ENCODE results near the gene KIF7. TPM values are rescaled to one million over a fixed set of nuclear protein-coding genes. Genes with fewer than 3 reads are reported as not detected.

The KIF7 gene
- total and polyA plus RNA-seq, 2 of the 8 experiments (the other 6 are each of a cell fraction or from before 2014, with no cell fraction given): 4.9 to 14.0 TPM

DNA sequence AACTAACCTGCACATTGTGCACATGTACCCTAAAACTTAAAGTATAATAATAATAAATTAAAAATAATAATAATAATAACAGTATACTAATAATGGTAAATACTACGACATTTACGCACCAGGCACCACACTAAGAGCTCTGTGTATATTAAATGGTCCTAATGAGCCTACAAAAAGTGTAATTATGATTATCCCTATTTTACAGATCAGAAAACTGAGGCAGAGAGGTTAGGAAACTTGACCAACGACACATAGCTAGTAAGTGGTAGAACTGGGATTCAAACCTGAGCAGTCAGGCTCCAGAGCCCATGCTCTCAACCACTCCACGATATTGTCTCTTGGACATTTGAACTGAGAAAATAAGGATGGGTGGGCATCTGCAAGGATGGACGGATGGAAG is 15.0 kb downstream of the KIF7 start:
- no peak overlapping the region for H2AFZ ChIP-seq (ENCODE audit: low read length)
- no peaks in the 10 kb centered on the region for H3K79me1 ChIP-seq (ENCODE audit: low read depth, low read length)
- peaks cover 0 to 2% of the 10 kb centered on the region in 2 experiments for H4K20me1 ChIP-seq (replicated peaks in 1 of 2; ENCODE audit: control insufficient read depth in 1 of 2, insufficient read depth in 2 of 2, low read length in 2 of 2)
- H3K27ac ChIP-seq (ENCODE audit: low read depth, low read length): no peak overlapping the region
- TF ChIP-seq GABPA (IDR thresholded peaks at IDR 0.05; ENCODE audit: borderline replicate concordance, insufficient read depth, low read length) (no peak), JUN (IDR thresholded peaks at IDR 0.05; ENCODE audit: low read depth, low read length) (no peak), CREB1 (IDR thresholded peaks at IDR 0.05) (no peak), CTBP2 (IDR thresholded peaks at IDR 0.05; ENCODE audit: borderline replicate concordance, insufficient read depth, insufficient read length, low read length) (no peak), POU5F1 (IDR thresholded peaks at IDR 0.05; ENCODE audit: low read depth, low read length) (no peak), KDM1A (IDR thresholded peaks at IDR 0.05; ENCODE audit: borderline replicate concordance, low read length) (no peak), NRF1 (IDR thresholded peaks at IDR 0.05; ENCODE audit: low read depth, low read length) (no peak), HDAC6 (IDR thresholded peaks at IDR 0.05; ENCODE audit: low read depth, low read length) (no peak), GTF2F1 (IDR thresholded peaks at IDR 0.05; ENCODE audit: borderline replicate concordance, low read depth, low read length) (no peak), TAF7 (optimal IDR thresholded peaks at IDR 0.05; ENCODE audit: borderline replicate concordance, low read depth, low read length) (no peak), SUZ12 (IDR thresholded peaks at IDR 0.05; ENCODE audit: low read length) (no peak), ASH2L (IDR thresholded peaks at IDR 0.05; ENCODE audit: low read length) (no peak)
- TF ChIP-seq, protein P1, sequence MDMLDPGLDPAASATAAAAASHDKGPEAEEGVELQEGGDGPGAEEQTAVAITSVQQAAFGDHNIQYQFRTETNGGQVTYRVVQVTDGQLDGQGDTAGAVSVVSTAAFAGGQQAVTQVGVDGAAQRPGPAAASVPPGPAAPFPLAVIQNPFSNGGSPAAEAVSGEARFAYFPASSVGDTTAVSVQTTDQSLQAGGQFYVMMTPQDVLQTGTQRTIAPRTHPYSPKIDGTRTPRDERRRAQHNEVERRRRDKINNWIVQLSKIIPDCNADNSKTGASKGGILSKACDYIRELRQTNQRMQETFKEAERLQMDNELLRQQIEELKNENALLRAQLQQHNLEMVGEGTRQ (IDR thresholded peaks at IDR 0.05; ENCODE audit: low read length): no peak
- H3K4me2 ChIP-seq (ENCODE audit: insufficient read depth in 1 of 2, low read depth in 2 of 2, low read length in 2 of 2): no peak overlapping the region
- CTCF ChIA-PET (ENCODE audit: partially characterized antibody): no interaction called here
- POLR2A ChIA-PET (ENCODE audit: partially characterized antibody): no interaction called here
- H3K14ac ChIP-seq (ENCODE audit: insufficient read length): no peak overlapping the region
- no peak overlapping the region for H4K91ac ChIP-seq (replicated peaks; ENCODE audit: insufficient read length, low read length)
- H3K23ac ChIP-seq (ENCODE audit: insufficient read length): no peak overlapping the region
- no peak overlapping the region for H2BK15ac ChIP-seq (ENCODE audit: low read length)
- no peak overlapping the region for H2BK5ac ChIP-seq (ENCODE audit: low read depth, low read length)
- H4K5ac ChIP-seq (ENCODE audit: insufficient read length, low read depth, low read length): no peak overlapping the region
- no peaks in the 10 kb centered on the region for H3K23me2 ChIP-seq (ENCODE audit: low read depth, low read length)
- no peak overlapping the region for H2BK20ac ChIP-seq (ENCODE audit: low read length)
- no peak overlapping the region for H2BK120ac ChIP-seq (replicated peaks; ENCODE audit: low read depth, low read length)
- no peak overlapping the region for H3K18ac ChIP-seq (ENCODE audit: extremely low read depth, low read length)
- H3K27me3 ChIP-seq (replicated peaks in 1 of 4; ENCODE audit: control insufficient read depth in 3 of 4, extremely low read depth in 1 of 4, insufficient read depth in 3 of 4, low read length in 3 of 4): no peaks in the 10 kb centered on the region
- no peaks in the 10 kb centered on the region for H3K4me1 ChIP-seq (replicated peaks in 1 of 4; ENCODE audit: control insufficient read depth in 3 of 4, insufficient read depth in 4 of 4, low read length in 3 of 4)
- peaks cover 0 to 28% (median 8%) of the 10 kb centered on the region in 4 experiments; a peak in 5 of 8 replicates for H3K36me3 ChIP-seq (ENCODE audit: control insufficient read depth in 2 of 4, insufficient read depth in 4 of 4, low read length in 3 of 4)
- H3K56ac ChIP-seq (replicated peaks; ENCODE audit: insufficient read length, low read depth, low read length): no peak overlapping the region
- no peak overlapping the region for H4K8ac ChIP-seq (ENCODE audit: extremely low read depth, insufficient read depth, low read length)
- H3K4me3 ChIP-seq (ENCODE audit: extremely low read depth in 1 of 4, insufficient read depth in 2 of 4, low read depth in 3 of 4, low read length in 4 of 4): no peak overlapping the region
- no peak overlapping the region for H2AK5ac ChIP-seq (ENCODE audit: low read depth, low read length)
- 90% methylated on average over 5 of the region's 5 CpGs; no CpG with 5 or more reads in 1 of the 2 experiments for WGBS, 2 experiments (ENCODE audit: extremely low coverage in 1 of 2, insufficient coverage in 1 of 2, insufficient read length in 1 of 2, insufficient replicate concordance in 2 of 2, low coverage in 1 of 2, low lambda C conversion rate in 2 of 2, missing lambda C conversion rate in 1 of 2)
- no peak overlapping the region for H3K9ac ChIP-seq (replicated peaks in 1 of 4; ENCODE audit: extremely low read depth in 1 of 4, low read depth in 3 of 4, low read length in 3 of 4)
- H2BK12ac ChIP-seq (ENCODE audit: low read depth, low read length): no peak overlapping the region
- DNase-seq (ENCODE audit: low read depth in 1 of 2, low spot score in 2 of 2): no peak
- H3K4ac ChIP-seq (replicated peaks; ENCODE audit: insufficient read length, low read depth, low read length): no peak overlapping the region
- FAIRE-seq: no peak
- H3K79me2 ChIP-seq (ENCODE audit: control insufficient read depth in 1 of 2, insufficient read depth in 2 of 2, low read length in 2 of 2): no peaks in the 10 kb centered on the region
- H3K9me3 ChIP-seq (ENCODE audit: insufficient read depth in 2 of 2, low read depth in 1 of 2, low read length in 1 of 2): peaks cover 0 to 4% of the 10 kb centered on the region in 2 experiments; a peak in 2 of 4 replicates
